ENCODE measurements around the gene JAK3. TPM values are rescaled to one million over a fixed set of nuclear protein-coding genes. Genes with fewer than 3 reads are reported as not detected.

Gene JAK3
- total RNA-seq, 1 experiment from 2014 or later, result 3.3 TPM

- H3K4me3 Mint-ChIP-seq, result peak within 1 kb of the TSS; percentile 99 to 100
- H2BK20ac ChIP-seq (ENCODE audit: low read depth, low read length, poor library complexity, severe bottlenecking), result no peak within 1 kb of the TSS
- peak; percentile 100 for DNase-seq
- peaks cover 16% of the 10 kb centered on the region; the same call in 1 of the 2 replicates for H3K79me2 ChIP-seq (ENCODE audit: insufficient read depth, low read length)
- H4K5ac ChIP-seq (ENCODE audit: insufficient read length, low read depth, low read length), result no peak within 1 kb of the TSS
- H2AFZ ChIP-seq (ENCODE audit: low read length), result no peak within 1 kb of the TSS
- peak within 1 kb of the TSS; percentile 100 for H3K4me2 ChIP-seq (ENCODE audit: insufficient read depth, insufficient read length, low read length)
- H3K27me3 Mint-ChIP-seq (ENCODE audit: low read depth), result peaks cover 7% of the 10 kb centered on the region
- H3K27me3 ChIP-seq (ENCODE audit: insufficient read depth, low read length), result no peaks in the 10 kb centered on the region
- peaks cover 0 to 2% of the 10 kb centered on the region in 2 experiments; a peak in 2 of 5 replicates for H3K9me3 Mint-ChIP-seq
- H3K4ac ChIP-seq (ENCODE audit: low read depth, low read length), result peak within 1 kb of the TSS; percentile 13; the same call in 1 of the 2 replicates
- H2BK15ac ChIP-seq (ENCODE audit: low read depth, low read length), result no peak within 1 kb of the TSS
- H3K56ac ChIP-seq (ENCODE audit: insufficient read length, low read depth, low read length), result no peak within 1 kb of the TSS
- H3K9me3 ChIP-seq (ENCODE audit: control insufficient read depth, low read depth, low read length), result no peaks in the 10 kb centered on the region
- no peak within 1 kb of the TSS for H4K91ac ChIP-seq (ENCODE audit: insufficient read length, low read depth, low read length)
- H3K23ac ChIP-seq (ENCODE audit: insufficient read length, low read depth, low read length), result no peak within 1 kb of the TSS
- peak within 1 kb of the TSS; percentile 37 for H3K27ac ChIP-seq (ENCODE audit: insufficient read length, low read depth, low read length)
- no peak within 1 kb of the TSS for H2BK120ac ChIP-seq (ENCODE audit: low read depth, low read length, poor library complexity, severe bottlenecking)
- peak within 1 kb of the TSS; percentile 91 for H3K14ac ChIP-seq (ENCODE audit: insufficient read depth, low read length)
- peak within 1 kb of the TSS; percentile 99 for H3K9ac ChIP-seq (ENCODE audit: extremely low read depth, insufficient read length, low read length)
- TF ChIP-seq, protein P1, sequence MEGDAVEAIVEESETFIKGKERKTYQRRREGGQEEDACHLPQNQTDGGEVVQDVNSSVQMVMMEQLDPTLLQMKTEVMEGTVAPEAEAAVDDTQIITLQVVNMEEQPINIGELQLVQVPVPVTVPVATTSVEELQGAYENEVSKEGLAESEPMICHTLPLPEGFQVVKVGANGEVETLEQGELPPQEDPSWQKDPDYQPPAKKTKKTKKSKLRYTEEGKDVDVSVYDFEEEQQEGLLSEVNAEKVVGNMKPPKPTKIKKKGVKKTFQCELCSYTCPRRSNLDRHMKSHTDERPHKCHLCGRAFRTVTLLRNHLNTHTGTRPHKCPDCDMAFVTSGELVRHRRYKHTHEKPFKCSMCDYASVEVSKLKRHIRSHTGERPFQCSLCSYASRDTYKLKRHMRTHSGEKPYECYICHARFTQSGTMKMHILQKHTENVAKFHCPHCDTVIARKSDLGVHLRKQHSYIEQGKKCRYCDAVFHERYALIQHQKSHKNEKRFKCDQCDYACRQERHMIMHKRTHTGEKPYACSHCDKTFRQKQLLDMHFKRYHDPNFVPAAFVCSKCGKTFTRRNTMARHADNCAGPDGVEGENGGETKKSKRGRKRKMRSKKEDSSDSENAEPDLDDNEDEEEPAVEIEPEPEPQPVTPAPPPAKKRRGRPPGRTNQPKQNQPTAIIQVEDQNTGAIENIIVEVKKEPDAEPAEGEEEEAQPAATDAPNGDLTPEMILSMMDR (conservative IDR thresholded peaks at IDR 0.05), result peak; percentile 82
- WGBS (ENCODE audit: extremely low coverage, insufficient read length, low lambda C conversion rate), result no CpG with 5 or more reads among the region's 80 CpGs
- H2BK5ac ChIP-seq (ENCODE audit: insufficient read length, low read length), result no peak within 1 kb of the TSS
- H2BK12ac ChIP-seq (ENCODE audit: insufficient read length, low read depth, low read length), result no peak within 1 kb of the TSS
- peaks cover 7% of the 10 kb centered on the region for H3K79me1 ChIP-seq (ENCODE audit: insufficient read depth, low read depth, low read length, poor library complexity, severe bottlenecking)
- peaks cover 4% of the 10 kb centered on the region for H3K23me2 ChIP-seq (ENCODE audit: insufficient read length, low read depth, low read length, poor library complexity, severe bottlenecking)
- peak within 1 kb of the TSS; percentile 71 for H3K18ac ChIP-seq (ENCODE audit: insufficient read length, low read depth, low read length)
- H2AK5ac ChIP-seq (ENCODE audit: insufficient read length, low read length), result no peak within 1 kb of the TSS
- H3K36me3 Mint-ChIP-seq (ENCODE audit: insufficient read depth in 1 of 3, low read depth in 3 of 3), result peaks cover 40 to 53% (median 45%) of the 10 kb centered on the region in 3 experiments
- H3K4me1 ChIP-seq (ENCODE audit: insufficient read depth, low read length), result no peaks in the 10 kb centered on the region
- H4K8ac ChIP-seq (replicated peaks; ENCODE audit: insufficient read length, low read depth, low read length), result no peak within 1 kb of the TSS
- peaks cover 13 to 27% of the 10 kb centered on the region in 2 experiments for H3K4me1 Mint-ChIP-seq
- H3K27ac Mint-ChIP-seq, result peak within 1 kb of the TSS; percentile 96 to 99 (median 97)
- H3T11ph ChIP-seq (ENCODE audit: low read length), result no peak within 1 kb of the TSS
- H4K20me1 ChIP-seq (ENCODE audit: control insufficient read depth, insufficient read depth, insufficient read length), result no peaks in the 10 kb centered on the region
Measured at GRCh38 chr19:17859533-17860330, 11.9 kb upstream of the JAK3 start, which contains the start of gene RPL18A. RPL18A (plus strand) TSS chr19:17859910; CDS start chr19:17859957, 47 bp downstream.
